GM21360 (cell line): Measurements from ENCODE around the gene PIP4K2B.
"Not testable (repeated sequence)": the region's sequence is repeated elsewhere in the genome, so short reads cannot be mapped to it uniquely, and the experiment has no call there.

Experiments
- ATAC-seq: cut with Tn5 transposase; IDR thresholded peaks from one replicate; pipeline ENCODE4 v1.9.1; 2021; ENCODE audit warnings: mild to moderate bottlenecking, moderate library complexity; ENCODE audit not compliant: unreplicated experiment

Gene PIP4K2B

GRCh38 chr17:38730526-38731379 is 68.6 kb downstream of the PIP4K2B start:
- no peak for ATAC-seq

- peak; percentile 74 for ATAC-seq
Observed at GRCh38 chr17:38729886-38730525, 69.3 kb downstream of the PIP4K2B start, which contains the start of gene CISD3. Gene CISD3, plus strand, starts transcription at chr17:38730341. Its CDS starts 18 bp downstream, at chr17:38730359.

DNA sequence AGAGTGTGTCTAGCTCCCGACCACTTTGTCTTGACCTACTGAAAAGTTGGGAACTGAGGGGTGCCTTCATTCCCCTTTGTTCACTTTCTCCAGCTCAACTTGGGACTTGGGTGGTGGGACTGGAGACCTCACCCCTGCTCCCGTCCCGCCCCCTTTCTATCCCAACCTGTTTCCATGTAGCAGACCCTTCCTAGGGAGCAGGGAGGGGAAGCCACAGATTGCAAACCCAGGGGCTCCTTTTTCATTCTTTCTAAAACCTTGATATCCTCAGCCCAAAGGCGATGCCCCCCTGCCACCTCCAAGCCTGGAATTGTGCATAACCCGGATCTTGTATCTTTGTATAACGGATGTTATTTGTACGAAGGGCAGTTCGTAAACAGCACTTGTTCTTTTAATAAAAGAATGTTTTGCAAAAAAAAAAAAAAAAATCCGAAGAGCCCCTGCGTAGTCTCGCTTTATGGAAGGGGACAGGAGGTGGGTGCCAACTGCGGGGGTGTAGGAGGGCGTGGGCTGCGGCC is 69.9 kb downstream of the PIP4K2B start:
- ATAC-seq: no peak

- ATAC-seq: no peak
Observed at GRCh38 chr17:38728290-38728831, 71.0 kb downstream of the PIP4K2B start.

DNA sequence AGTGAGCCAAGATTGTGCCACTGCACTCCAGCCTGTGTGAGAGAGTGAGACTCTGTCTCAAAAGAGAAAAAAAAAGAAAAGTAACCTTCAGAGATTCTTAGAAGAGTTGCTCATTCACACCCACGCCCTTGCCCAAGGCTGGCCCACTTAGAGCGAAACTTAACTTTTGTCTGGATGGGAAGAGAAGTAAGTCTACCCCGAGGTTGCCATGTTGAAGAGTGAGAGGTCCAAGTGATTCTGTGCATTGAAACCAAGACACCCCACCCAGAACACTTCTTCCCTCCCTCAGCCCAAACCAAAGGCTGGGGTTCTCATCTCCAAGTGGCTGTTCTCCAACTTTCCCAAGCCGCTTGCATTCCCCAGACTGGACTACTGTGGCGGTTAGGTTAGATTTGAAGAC is 71.6 kb downstream of the PIP4K2B start:
- no peak for ATAC-seq

DNA sequence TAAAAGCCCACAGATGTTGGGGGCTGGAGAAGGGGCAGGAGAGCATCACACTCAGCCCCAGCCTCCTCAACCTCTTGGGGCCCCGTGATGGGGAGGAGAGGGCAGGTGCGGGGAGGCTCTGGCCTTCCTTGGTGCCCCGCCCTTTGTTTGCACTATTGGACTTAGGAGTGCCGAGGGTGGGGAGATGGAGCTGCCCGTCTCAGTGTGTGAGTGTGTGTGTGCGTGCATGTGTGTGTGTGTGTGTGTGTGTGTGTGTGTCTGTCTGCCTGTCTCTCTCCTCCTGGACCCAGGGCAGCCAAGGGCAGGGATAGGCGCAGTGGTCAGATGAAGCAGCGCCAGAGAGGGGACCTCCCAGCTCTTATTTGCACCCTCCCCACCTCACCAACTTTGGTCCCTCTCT is 73.2 kb downstream of the PIP4K2B start:
- ATAC-seq: not testable (repeated sequence)

DNA sequence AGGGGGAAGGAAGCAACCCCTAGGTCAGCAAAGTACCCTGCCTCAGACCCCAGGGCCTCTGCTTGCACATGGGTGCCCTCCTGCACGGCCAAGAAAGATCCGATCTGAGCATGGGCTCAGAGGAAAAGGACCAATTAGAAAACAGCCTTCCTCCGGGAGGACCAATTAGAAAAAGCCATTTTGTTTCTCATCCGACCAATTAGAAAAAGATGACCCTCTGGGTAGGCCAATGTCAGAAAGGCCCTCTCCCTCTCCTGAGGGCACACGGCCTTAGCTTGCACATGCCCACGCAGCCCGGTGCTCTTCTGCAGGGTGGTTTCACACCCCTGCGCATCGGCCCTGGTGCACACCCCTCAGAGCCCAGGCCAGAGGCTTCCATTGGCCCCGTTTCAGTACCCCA is 74.3 kb downstream of the PIP4K2B start:
- no peak for ATAC-seq

DNA sequence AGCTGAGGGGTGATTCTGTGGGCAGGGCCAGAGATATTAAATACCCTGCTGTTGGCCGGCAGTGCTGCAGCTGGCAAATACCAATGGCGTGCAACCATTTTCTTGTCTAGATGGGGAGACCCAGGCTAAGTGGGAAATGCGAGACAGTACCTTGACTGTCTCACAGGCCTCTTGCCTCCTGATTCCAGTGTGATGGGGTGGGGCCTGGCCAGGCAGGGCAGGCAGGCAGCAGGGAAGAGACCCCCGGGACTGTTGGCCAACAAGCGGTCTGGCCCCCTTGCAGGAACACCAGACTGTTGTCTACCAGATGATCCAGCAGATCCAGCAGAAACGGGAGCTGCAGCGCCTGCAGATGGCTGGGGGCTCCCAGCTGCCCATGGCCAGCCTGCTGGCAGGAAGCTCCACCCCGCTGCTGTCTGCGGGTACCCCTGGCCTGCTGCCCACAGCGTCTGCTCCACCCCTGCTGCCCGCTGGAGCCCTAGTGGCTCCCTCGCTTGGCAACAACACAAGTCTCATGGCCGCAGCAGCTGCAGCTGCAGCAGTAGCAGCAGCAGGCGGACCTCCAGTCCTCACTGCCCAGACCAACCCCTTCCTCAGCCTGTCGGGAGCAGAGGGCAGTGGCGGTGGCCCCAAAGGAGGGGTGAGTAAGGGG is 74.9 kb downstream of the PIP4K2B start:
- no peak for ATAC-seq

DNA sequence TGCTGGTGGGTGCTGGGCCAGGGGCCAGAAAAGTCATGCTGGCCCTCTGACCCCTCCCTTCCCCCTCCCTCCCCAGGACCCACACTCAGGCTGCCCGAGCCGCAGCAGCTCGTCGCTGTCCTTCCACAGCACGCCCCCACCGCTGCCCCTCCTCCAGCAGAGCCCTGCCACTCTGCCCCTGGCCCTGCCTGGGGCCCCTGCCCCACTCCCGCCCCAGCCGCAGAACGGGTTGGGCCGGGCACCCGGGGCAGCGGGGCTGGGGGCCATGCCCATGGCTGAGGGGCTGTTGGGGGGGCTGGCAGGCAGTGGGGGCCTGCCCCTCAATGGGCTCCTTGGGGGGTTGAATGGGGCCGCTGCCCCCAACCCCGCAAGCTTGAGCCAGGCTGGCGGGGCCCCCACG is 77.6 kb downstream of the PIP4K2B start:
- no peak for ATAC-seq

- no peak for ATAC-seq
Observed at GRCh38 chr17:38720941-38721340, 78.4 kb downstream of the PIP4K2B start.

- no peak for ATAC-seq
Observed at GRCh38 chr17:38719943-38720641, 79.3 kb downstream of the PIP4K2B start.

DNA sequence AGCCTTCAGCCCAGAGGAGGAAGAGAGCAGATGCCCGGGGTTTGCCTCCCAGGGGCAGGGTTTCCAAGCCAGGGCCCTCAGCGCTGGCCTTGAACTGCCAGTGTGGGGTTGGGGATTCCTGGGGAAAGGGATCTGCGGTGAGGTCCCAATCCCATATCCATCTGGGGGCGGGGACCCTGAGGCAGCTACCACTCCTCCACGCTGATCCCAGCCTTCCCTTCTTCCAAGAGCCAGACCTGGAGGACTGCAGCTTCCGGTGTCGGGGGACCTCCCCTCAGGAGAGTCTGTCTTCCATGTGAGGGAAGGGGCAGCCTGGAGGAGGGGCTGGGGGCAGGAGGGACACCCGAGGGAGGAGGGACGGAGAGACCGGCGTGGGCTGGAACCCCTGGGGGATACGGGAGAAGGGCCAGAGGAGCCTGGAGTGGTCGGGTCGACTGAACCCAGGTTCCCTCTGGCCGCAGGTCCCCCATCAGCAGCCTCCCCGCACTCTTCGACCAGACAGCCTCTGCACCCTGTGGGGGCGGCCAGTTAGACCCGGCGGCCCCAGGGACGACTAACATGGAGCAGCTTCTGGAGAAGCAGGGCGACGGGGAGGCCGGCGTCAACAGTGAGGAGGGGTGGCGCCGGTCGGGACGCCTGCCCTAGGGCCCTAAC is 79.9 kb downstream of the PIP4K2B start:
- no peak for ATAC-seq

GRCh38 chr17:38717139-38717745 is 82.1 kb downstream of the PIP4K2B start:
- no peak for ATAC-seq

DNA sequence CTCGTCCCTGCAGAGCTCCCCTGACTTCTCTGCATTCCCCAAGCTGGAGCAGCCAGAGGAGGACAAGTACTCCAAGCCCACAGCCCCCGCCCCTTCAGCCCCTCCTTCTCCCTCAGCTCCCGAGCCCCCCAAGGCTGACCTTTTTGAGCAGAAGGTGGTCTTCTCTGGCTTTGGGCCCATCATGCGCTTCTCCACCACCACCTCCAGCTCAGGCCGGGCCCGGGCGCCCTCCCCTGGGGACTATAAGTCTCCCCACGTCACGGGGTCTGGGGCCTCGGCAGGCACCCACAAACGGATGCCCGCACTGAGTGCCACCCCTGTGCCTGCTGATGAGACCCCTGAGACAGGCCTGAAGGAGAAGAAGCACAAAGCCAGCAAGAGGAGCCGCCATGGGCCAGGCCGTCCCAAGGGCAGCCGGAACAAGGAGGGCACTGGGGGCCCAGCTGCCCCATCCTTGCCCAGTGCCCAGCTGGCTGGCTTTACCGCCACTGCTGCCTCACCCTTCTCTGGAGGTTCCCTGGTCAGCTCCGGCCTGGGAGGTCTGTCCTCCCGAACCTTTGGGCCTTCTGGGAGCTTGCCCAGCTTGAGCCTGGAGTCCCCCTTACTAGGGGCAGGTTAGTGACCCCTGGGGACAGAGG is 82.9 kb downstream of the PIP4K2B start:
- ATAC-seq: no peak
